Esophagus squamous epithelium (tissue), 5 donors: ENCODE results near the gene TNFRSF6B. TPM values are rescaled to one million over a fixed set of nuclear protein-coding genes. Genes with fewer than 3 reads are reported as not detected.

Experiments
- DNase-seq: peaks from one replicate; lab custom pipeline; 2025; lab: John Stamatoyannopoulos, UW
- H3K27ac ChIP-seq, 4 donors: fragments of 200-600 bp; sonication (generic); one replicate each; pipeline ENCODE4 v1.5.1; 2016 to 2019; ENCODE audit warnings: mild to moderate bottlenecking in 1 of 4
- H3K27me3 ChIP-seq, 4 donors: fragments of 200-600 bp; sonication (generic); 1 replicate in 3 of 4; 2 replicates in 1 of 4; pipeline versions ENCODE4 v1.5.1 to v1.6.0; 2017 to 2021; ENCODE audit warnings: antibody characterized with exemption in 1 of 4
- H3K36me3 ChIP-seq, 3 donors: fragments of 200-600 bp; sonication (generic); one replicate each; pipeline ENCODE4 v1.5.1; 2016 to 2019
- H3K4me1 ChIP-seq, 3 donors: fragments of 200-600 bp; sonication (generic); one replicate each; pipeline ENCODE4 v1.5.1; 2017 to 2019
- H3K4me3 ChIP-seq, 4 donors: fragments of 200-600 bp; sonication (generic); 1 replicate in 3 of 4; 2 replicates in 1 of 4; pipeline ENCODE4 v1.5.1; 2016 to 2019; ENCODE audit warnings: mild to moderate bottlenecking in 2 of 4, moderate library complexity in 1 of 4
- H3K9me3 ChIP-seq, 3 donors: fragments of 200-600 bp; sonication (generic); one replicate each; pipeline ENCODE4 v1.5.1; 2016 to 2019
- POLR2A ChIP-seq, 4 donors: fragments of 450-650 bp; IDR thresholded peaks; one replicate each; pipeline ENCODE4 v1.6.1; 2017; ENCODE audit warnings: antibody characterized with exemption in 4 of 4, mild to moderate bottlenecking in 4 of 4, moderate library complexity in 3 of 4
- WGBS, 2 donors: methylation state at CpG; one replicate each; pipeline ENCODE4 v1.1.5; 2018; 5-methylcytosine and 5-hydroxymethylcytosine counted together
- intact Hi-C: fragments of 100-400 bp; cut with DNase I; formaldehyde crosslinking; loops from one replicate; pipeline ENCODE4 v1.15.0; 2022
- total RNA-seq, 4 donors: library from RNA; depleted of rRNA; stranded (reverse); fragments of >200 nt; gene quantifications; one replicate each; pipeline ENCODE4 v1.1.0, GENCODE V29; 2016
- TF ChIP-seq, protein P1 (sequence below), 6 experiments: fragments of 450-650 bp in 4 of 6; fragments of 200-600 bp in 2 of 6; sonication (generic) in 2 of 6; IDR thresholded peaks; one replicate each; pipeline ENCODE4 v1.5.1; 2016 to 2019; ENCODE audit warnings: antibody characterized with exemption in 6 of 6, mild to moderate bottlenecking in 4 of 6, moderate library complexity in 4 of 6
- donor health status: DM: yes; HTN: yes; CAD: no.

TNFRSF6B gene
- total RNA-seq, 4 donors from 2014 or later: 2.5 to 15.2 (median 10.6) TPM

DNA sequence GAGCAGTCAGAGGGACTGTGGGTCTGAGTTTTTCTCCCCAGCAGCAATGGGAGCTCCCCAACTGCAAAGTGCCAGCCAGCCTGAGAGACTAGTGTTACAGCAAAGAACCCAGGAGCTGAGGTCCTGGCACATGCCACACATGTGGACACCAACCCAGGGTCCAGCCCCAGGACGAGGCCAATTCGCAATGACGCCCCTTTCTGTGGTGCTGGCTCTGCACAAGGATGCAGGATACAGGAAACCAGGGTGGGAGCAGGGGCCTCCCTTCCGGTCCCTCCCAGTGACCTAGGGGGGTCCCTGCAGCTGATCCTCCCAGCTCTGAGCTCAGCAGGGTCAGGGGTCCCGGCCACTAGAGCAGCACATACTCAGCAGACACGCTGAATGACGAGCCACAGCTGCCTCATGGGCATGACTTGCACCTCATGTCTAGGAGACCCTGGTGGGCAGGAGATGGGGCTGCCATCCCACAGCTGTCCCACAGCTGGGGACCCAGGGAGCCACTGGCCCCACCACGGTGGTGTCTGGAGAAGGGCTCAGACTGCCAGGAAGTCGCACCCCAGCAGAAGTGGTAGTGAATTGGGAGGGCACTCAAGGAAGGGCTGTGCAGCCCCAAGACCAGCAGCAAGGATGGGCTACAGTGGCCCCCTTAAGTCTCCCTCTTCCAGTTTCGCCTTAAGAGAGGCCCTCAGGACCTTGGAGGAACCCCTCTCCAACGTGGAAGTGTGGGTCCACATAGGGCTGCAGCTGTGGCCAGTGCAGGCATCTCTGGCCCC is 7.7 kb downstream of the TNFRSF6B start:
- no peak for DNase-seq
- H3K36me3 ChIP-seq: peaks cover 10 to 48% (median 25%) of the 10 kb centered on the region in 3 donors
- no peak overlapping the region for H3K27ac ChIP-seq
- H3K27me3 ChIP-seq: no peaks in the 10 kb centered on the region
- no peak overlapping the region for H3K4me3 ChIP-seq
- intact Hi-C loops: no loop called here
- H3K4me1 ChIP-seq: peaks cover 27 to 38% (median 27%) of the 10 kb centered on the region in 3 donors
- H3K9me3 ChIP-seq: no peaks in the 10 kb centered on the region
- 67 to 80% methylated on average over 2 to 3 of the region's 11 CpGs for WGBS, 2 donors
- TF ChIP-seq, protein P1, sequence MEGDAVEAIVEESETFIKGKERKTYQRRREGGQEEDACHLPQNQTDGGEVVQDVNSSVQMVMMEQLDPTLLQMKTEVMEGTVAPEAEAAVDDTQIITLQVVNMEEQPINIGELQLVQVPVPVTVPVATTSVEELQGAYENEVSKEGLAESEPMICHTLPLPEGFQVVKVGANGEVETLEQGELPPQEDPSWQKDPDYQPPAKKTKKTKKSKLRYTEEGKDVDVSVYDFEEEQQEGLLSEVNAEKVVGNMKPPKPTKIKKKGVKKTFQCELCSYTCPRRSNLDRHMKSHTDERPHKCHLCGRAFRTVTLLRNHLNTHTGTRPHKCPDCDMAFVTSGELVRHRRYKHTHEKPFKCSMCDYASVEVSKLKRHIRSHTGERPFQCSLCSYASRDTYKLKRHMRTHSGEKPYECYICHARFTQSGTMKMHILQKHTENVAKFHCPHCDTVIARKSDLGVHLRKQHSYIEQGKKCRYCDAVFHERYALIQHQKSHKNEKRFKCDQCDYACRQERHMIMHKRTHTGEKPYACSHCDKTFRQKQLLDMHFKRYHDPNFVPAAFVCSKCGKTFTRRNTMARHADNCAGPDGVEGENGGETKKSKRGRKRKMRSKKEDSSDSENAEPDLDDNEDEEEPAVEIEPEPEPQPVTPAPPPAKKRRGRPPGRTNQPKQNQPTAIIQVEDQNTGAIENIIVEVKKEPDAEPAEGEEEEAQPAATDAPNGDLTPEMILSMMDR (IDR thresholded peaks at IDR 0.05): no peak
- no peak for TF ChIP-seq POLR2A (IDR thresholded peaks at IDR 0.05)

GRCh38 chr20:63704749-63705117 is 8.3 kb downstream of the TNFRSF6B start:
- H3K27me3 ChIP-seq: no peaks in the 10 kb centered on the region
- WGBS, 2 donors: 79 to 88% methylated on average over 5 of the region's 6 CpGs
- TF ChIP-seq, protein P1 (IDR thresholded peaks at IDR 0.05): no peak
- TF ChIP-seq POLR2A (IDR thresholded peaks at IDR 0.05): no peak
- H3K27ac ChIP-seq: no peak overlapping the region
- peaks cover 22 to 38% (median 27%) of the 10 kb centered on the region in 3 donors for H3K4me1 ChIP-seq
- no peak overlapping the region for H3K4me3 ChIP-seq
- H3K9me3 ChIP-seq: no peaks in the 10 kb centered on the region
- H3K36me3 ChIP-seq: peaks cover 10 to 54% (median 29%) of the 10 kb centered on the region in 3 donors
- intact Hi-C loops: no loop called here
- DNase-seq: no peak

GRCh38 chr20:63705232-63706026 is 9.0 kb downstream of the TNFRSF6B start:
- H3K9me3 ChIP-seq: no peaks in the 10 kb centered on the region
- H3K4me3 ChIP-seq: no peak overlapping the region
- TF ChIP-seq, protein P1 (IDR thresholded peaks at IDR 0.05): no peak
- no peak for TF ChIP-seq POLR2A (IDR thresholded peaks at IDR 0.05)
- intact Hi-C loops: no loop called here
- no peaks in the 10 kb centered on the region for H3K27me3 ChIP-seq
- H3K36me3 ChIP-seq: peaks cover 10 to 57% (median 29%) of the 10 kb centered on the region in 3 donors
- H3K27ac ChIP-seq: no peak overlapping the region
- WGBS, 2 donors: 90 to 92% methylated on average over 2 to 6 of the region's 8 CpGs
- H3K4me1 ChIP-seq: peaks cover 22 to 41% (median 23%) of the 10 kb centered on the region in 3 donors
- DNase-seq: no peak

DNA sequence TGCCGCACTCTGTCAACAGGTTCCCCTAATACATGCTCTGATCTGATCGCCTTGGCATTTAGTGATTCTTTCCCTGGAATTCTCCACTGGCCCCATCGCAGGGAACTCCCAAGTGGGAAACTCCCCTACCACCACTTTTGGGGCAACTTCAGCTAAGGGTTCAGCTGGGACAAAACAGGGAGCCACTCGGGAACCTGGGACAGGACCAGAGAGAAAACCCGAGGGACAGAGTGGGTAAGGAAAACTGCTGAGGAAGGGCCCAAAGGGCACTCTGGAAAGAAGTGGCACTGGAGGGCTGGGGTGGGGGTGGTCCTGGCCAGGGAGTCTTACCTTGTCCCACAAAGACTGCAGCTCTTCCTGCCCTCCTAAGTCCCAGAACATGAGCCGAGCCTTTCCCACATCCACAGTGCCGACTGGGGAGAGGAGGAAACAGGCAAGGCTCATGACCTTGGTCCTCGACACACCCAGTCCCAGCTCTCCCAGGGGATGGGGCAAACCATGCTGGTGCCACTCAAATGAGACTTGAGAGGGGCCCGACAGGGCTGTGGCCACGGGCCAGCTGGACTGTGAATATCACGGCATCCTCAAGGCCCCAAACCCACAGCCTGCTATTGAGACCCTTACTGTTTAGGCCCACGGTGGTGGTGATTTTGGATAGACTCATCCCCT is 9.7 kb downstream of the TNFRSF6B start:
- peak overlapping the region; percentile 91 to 98 (median 94) for H3K27ac ChIP-seq
- intact Hi-C loops: no loop called here
- peaks cover 22 to 43% (median 23%) of the 10 kb centered on the region in 3 donors for H3K4me1 ChIP-seq
- H3K4me3 ChIP-seq: peak overlapping the region in 2 of 4 donors; percentile 89 to 98
- TF ChIP-seq, protein P1 (IDR thresholded peaks at IDR 0.05): no peak
- TF ChIP-seq POLR2A (IDR thresholded peaks at IDR 0.05): no peak
- no peaks in the 10 kb centered on the region for H3K27me3 ChIP-seq
- H3K36me3 ChIP-seq: peaks cover 10 to 64% (median 29%) of the 10 kb centered on the region in 3 donors
- 58 to 71% methylated on average over 6 to 7 of the region's 12 CpGs for WGBS, 2 donors
- H3K9me3 ChIP-seq: no peaks in the 10 kb centered on the region
- no peak for DNase-seq
